ENCODE results near the gene ADAMTS14.

DNA sequence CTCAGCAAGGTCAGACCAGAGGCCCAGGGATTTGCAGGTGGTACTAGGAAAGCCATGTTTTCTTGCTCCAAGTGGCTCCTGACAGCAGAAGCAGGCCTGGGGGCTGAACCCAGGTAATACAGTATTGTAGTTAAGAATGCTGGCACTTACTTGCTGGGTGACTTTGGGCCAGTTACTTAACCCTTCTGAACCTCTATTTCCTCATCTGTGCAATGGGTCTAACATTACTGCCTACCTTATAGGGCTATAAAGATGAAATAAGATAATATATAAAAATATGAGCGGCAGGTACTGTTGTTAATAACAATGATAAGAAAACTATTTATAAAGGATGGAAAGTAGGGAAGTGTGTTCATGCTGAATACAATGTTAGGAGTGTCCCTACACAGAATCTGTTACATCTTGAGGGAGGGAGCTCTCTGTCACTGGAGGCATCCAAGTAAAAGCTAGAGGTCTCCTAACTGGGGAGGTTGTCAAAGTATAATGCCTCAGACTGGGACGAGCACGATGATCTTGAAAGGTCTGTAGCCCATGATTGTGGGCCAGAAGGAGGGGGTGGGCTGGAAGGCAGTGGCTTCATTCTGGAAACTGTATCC, 26.9 kb downstream of the ADAMTS14 start:
- TF ChIP-seq CTCF (conservative IDR thresholded peaks at IDR 0.05) (no peak), EZH2 (IDR thresholded peaks at IDR 0.05; ENCODE audit: low read depth) (no peak)
